HG02885 (cell line): ENCODE data around the gene SAA4.
"Not testable (repeated sequence)": the region's sequence is repeated elsewhere in the genome, so short reads cannot be mapped to it uniquely, and the experiment has no call there.

Experiments
- ATAC-seq: cut with Tn5 transposase; IDR thresholded peaks from one replicate; pipeline ENCODE4 v1.9.1; 2021; ENCODE audit warnings: mild to moderate bottlenecking; ENCODE audit not compliant: unreplicated experiment, poor library complexity

Gene SAA4, protein sequence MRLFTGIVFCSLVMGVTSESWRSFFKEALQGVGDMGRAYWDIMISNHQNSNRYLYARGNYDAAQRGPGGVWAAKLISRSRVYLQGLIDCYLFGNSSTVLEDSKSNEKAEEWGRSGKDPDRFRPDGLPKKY

DNA sequence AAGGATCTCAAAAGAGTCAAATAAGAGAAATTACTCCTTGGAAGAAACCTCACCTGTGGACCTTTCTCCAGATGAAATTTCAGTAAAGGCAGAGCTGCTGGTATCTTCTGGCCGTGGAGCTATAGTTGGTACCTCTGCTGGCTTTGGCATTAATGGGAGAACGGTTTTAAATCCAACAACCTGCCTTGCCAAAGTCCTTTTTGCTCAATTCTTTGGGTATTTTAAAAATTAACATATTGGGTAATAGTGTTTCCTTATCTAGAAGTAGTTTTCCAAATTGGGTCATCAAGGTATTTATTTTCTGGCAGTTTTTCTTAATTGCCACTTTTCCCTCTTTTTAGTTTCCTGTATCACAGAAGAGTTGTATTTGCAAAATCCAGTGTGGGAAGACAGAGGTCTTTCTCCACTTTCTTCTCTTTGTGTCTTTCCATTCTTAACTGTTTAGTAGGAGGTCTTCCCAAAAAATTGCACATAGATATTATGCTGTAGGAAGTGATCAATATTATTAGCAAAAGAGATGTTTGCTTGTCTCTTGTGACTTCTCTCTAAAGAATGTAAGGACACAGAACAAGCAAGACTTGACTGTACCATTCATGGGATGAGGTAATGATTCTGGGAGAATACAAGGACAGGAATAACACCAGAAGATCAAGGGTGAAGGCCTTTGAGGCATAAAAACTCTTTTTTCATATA lies at the start of gene SAA4:
SAA4 (minus strand) TSS at position 139 of the 693 bp plus-strand sequence. CDS start 876 bp downstream, outside the sequence.
- no peak for ATAC-seq

DNA sequence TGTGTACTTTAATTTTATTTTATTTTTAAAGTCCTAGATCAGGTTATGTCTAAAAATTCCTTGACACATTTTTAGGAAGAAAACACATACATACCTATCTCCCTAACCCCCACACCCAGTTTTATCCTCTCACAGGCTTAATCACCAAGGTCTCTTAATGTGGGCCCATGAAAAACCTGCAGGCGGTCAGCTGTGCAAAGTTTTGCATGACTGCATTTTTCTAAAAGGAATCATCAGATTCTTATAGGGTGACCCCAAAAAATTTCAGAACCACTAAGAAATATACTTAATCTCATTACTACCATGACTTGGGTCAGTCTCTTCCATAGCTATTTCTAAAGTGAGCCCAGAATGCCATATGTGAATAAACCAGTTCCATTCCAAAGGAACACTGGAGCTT lies 49.2 kb upstream of the SAA4 start:
- ATAC-seq, result no peak

DNA sequence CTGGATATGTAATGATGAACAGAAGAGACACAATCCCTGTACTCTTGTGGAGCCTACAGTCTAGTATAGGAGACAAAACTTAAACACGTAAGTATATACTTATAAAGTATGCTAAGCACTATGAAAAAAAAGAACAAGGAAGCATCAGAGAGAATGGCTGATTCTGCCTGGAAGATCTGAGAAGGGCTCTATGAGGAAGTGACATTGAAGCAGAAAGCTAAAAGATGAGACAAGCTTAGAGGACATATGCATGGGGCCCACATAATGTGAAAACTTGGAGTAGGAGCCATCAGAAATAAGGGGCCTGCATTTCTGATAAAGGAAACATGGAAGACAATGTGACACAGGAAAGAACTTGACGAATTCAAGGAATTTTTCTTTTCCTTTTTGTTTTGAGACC lies 46.0 kb upstream of the SAA4 start:
- ATAC-seq, result no peak

DNA sequence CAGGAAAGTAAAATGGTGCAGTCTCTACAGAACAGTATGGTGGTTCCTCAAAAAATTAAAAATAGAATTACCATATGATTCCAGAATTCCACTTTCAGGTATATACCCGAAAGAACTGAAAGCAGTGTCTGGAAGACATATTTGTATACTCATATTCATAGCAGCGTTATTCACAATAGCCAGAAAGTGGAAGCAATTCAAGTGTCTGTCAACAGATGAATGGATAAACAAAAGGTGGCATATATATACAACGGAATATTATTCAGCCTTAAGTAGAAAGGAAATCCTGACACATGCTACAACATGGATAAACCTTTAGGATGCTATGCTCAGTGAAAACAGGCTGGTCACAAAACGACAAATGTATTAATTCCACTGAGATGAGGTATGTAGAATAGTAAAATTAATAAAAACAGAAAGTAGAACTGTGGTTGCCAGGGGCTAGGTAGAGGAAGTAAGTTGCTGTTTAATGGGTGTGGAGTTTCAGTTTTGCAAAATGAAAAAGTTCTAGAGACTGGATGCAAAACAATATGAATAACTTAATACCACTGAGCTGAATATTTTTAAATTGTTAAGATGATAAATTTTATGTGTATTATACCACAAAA lies 43.9 kb upstream of the SAA4 start:
- peak; percentile 91 for ATAC-seq

DNA sequence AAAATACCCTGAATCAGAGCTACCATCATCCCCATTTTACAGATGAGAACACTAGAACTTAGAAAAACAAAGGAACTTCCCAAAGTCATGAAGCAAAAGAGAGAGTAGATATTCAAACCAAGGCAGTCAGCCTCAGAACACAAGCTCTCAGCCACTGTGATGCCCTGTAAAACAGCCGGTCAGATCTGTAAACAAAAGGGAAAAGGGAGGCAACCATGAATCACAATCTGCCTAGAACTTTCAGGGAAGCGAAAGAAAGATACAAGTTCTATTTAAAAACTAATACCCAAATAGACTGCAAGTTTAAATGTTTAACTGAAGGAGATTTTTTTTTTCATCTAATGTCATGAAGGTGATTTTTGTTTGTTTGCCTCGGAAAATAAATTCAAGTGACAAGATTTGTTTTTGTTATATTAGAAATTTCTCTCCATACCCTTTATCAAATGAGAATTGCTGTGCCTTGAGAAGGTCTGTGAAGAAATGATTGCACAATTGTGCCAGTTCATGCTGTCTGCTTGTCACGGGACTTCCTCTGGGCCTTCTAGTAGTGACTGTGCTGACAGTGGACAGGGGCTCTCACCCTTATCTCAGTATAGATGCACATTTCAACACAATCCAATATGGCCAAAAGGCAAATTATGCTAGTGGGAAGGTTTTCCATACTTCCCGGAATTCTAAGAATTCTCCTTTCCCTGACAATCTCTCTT lies 41.1 kb upstream of the SAA4 start:
- no peak for ATAC-seq

DNA sequence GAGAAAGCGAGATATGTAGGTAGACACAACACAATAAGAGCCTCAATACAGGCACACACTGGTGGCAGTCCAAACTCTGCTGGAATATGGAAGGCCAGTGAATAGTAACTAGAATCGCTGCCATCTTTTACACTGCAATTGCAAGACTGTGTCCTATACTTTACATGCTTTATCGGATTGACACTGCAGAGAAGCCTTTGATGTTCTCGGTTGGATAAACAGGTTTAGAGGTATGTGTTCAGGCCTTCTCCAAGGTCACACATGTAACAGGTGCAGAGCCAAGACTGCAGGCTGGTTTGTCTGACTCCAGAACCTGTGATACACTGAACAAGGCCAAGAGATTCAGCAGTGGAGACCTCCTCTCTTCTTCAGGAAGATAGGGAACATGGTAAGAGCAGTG lies 34.6 kb upstream of the SAA4 start:
- no peak for ATAC-seq

DNA sequence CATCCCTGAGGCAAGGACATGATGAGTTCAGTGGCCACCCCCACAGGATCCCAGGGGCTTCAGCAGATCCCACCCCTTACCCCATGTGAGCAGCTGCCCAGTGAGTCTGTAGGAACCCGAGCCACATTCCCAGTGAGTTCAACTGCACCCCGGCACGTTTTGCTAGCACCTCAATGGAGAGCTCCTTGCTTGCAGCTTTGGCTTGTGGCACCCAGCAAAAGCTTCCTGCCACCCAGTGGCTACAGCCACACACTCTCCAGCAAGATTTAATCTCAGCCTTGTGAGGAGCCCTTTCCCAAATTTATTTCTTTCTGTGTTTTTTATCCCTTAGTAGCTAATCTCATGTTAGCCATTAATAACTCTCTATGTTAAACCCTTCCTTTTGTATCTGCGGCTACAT lies 33.5 kb upstream of the SAA4 start:
- no peak for ATAC-seq

DNA sequence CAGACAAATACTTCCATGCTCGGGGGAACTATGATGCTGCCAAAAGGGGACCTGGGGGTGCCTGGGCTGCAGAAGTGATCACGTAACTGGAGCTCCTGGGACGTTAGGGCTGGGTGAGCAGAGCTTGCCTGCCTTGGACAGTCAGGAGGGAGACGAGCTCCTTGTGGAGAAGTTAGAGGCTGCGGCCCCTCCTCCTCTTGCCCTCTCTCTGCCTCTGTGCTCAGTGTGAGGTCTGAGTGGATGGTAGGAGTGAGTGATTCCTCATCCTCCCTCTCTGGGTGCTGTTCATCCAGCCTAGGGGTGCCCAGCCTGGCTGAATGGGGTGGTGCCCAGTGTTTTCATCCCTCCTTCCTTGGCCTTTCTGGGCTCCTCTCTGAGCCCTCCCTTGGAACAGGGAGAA lies 32.6 kb upstream of the SAA4 start:
- ATAC-seq, result not testable (repeated sequence)

DNA sequence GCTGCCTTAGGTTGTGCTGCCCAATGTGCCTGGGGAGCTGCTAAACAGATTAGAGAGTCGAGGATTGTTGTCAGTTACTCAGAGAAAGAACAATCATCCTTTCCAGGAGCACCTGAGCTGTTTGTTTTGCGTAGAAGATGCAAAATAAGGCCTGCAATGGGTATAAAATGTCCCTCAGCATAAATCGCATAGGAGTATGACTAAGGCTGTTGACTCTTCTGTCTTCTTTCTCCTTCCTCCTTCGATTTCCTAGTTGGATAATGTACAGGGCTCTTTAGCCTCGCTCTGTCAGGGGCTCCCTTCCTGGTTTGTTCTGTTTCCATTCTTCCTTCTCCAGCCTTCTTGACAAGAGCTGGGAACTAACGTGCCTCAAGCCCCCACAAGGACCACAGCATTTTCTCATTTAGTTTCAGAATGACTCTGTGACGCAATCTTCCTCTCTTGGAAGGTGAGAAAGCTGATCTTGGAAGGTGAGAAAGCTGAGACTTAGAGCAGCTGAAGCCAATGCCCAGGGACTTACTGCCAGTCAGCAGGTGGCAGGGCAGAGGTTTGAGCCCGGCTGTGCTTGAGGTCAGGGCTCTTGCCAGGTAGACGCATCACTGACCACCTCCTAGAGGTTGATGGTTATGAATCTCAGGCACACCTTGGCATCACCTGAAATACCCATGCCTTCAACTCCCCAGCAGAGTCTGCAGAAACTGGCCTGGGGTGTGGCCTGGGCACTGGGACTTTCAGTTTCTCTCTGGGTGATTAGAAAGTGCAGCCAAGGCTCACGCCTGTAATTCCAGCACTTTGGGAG lies 30.9 kb upstream of the SAA4 start:
- ATAC-seq, result peak; percentile 42

DNA sequence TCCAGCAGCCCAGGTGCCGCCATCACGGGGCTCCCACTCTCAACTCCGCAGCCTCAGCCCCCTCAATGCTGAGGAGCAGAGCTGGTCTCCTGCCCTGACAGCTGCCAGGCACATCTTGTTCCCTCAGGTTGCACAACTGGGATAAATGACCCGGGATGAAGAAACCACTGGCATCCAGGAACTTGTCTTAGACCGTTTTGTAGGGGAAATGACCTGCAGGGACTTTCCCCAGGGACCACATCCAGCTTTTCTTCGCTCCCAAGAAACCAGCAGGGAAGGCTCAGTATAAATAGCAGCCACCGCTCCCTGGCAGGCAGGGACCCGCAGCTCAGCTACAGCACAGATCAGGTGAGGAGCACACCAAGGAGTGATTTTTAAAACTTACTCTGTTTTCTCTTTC lies 29.3 kb upstream of the SAA4 start, which contains the start of gene SAA1:
SAA1 (plus strand) TSS at position 316 of the 400 bp plus-strand sequence. CDS start 624 bp downstream, outside the sequence.
- no peak for ATAC-seq

DNA sequence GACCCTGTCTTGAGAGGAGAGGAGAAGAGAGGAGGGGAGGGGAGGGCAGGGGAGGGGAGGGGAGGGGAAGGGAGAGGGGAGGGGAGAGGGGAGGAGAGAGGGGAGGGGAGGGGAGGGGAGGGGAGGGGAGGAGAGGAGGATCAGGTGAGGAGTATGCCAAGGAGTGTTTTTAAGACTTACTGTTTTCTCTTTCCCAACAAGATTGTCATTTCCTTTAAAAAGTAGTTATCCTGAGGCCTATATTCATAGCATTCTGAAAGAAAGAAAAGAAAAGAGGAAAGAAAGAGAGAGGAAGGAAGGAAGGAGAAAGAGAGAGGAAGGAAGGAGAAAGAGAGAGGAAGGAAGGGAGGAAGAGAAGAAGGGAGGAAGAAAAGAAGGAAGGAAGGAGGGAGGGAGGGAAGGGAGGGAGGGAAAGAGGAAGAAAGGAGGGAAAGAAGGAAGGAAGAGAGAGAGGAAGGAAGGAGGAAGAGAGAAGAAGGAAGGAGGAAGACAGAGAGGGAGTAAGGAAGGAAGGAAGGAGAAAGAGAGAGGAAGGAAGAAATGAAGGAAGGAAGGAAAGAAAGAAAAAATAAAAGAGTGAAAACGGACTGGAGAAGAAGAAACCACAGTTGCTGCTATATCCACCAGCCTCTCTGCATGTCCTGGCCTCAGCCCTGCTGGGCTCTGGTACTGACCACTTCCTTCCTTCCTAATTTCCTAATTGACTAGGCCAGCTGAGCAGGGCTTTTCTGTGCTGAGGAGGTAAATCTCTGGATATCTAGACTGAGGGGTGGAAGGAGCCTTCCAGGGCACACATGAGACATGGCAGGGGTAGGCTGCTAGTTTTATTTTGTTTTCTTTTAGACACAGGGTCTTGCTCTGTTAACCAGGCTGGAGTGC lies 28.3 kb upstream of the SAA4 start:
- no peak for ATAC-seq

DNA sequence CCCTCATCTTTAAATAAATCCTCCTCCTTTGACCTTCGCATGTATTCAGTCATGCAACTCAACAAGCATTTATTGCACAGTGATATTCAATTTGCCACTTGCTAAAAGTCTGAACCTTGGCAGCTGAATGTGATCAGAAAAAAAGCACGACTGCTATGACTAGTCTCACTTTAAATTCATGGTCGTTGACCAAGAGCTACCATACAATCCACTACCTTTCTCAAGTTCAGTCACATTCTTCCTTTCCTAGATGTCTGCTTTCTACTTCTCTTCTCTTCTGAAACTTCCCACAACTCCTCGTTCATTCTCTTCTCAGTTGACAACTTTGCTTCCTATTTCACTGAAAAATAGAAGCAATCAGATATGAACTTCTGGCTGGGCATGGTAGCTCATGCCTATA lies 27.4 kb upstream of the SAA4 start:
- ATAC-seq, result peak; percentile 51

DNA sequence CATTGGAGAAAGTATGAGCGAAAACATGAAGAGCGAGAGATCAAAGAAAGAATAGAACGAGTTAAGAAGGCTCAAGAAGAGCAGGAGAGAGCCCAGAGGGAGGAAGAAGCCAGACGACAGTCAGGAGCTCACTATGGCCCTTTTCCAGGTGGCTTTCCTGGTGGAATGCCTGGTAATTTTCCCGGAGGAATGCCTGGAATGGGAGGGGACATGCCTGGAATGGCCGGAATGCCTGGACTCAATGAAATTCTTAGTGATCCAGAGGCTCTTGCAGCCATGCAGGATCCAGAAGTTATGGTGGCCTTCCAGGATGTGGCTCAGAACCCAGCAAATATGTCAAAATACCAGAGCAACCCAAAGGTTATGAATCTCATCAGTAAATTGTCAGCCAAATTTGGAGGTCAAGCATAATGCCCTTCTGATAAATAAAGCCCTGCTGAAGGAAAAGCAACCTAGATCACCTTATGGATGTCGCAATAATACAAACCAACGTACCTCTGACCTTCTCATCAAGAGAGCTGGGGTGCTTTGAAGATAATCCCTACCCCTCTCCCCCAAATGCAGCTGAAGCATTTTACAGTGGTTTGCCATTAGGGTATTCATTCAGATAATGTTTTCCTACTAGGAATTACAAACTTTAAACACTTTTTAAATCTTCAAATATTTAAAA lies 26.2 kb upstream of the SAA4 start:
- ATAC-seq, result not testable (repeated sequence)

DNA sequence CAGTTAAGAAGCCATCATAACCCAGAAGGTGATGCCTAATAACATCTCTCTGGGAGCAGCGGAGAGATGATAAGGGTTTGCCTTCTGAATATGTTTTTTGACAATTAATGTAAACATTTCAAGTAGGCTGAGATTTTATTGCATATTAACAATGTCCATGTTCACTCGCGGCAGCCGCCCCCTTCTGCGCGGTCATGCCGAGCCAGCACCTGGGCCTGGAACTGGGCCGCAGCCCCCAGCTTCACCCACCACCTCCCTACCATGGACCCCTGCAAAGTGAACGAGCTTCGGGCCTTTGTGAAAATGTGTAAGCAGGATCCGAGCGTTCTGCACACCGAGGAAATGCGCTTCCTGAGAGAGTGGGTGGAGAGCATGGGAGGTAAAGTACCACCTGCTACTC lies 25.1 kb upstream of the SAA4 start:
- no peak for ATAC-seq

DNA sequence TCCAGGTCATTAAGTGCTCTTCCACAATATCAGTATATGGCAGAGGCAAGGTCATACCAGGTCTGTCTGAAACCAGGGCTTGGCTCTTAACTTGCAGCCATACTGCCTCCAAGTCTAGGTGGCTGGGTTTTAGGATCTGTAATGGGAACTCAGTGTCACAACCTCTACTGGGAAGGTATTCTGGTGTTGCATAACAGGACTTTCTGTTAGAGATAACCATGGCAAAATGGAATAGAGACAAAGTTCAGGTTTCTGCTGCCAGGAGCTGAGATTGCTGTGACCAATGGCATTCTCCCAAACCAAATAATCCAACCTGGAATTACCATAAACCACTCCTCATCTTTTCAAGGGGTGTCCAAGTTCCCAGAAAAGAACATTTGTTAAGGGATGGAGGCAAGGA lies 22.7 kb upstream of the SAA4 start:
- no peak for ATAC-seq

DNA sequence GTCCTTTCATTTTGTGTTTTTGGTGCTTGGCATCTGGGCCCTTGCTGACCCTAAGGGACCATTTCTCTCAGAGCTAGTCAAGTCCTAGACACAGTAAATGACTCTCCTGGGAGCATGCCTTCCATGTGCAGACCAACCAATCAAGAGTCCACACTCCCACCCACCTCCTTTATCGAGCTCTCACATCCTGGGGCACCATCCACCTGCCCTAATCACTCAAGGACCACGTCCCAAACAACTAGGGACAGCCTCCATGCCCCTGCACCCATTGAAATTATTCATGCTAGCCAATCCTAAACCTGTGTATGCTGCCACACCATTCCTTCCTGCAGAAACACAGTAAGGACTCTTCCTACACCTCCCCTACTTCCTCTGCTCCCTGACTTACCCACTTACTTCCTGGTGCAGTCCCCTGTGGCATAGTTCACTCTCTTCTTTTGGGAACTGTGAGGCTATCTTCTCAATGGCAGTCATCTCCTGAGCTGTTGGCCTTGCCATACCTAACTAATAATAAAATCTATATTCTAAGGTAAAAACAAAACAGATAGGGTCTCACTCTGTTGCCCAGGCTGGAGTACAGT lies 18.3 kb upstream of the SAA4 start:
- ATAC-seq, result no peak

DNA sequence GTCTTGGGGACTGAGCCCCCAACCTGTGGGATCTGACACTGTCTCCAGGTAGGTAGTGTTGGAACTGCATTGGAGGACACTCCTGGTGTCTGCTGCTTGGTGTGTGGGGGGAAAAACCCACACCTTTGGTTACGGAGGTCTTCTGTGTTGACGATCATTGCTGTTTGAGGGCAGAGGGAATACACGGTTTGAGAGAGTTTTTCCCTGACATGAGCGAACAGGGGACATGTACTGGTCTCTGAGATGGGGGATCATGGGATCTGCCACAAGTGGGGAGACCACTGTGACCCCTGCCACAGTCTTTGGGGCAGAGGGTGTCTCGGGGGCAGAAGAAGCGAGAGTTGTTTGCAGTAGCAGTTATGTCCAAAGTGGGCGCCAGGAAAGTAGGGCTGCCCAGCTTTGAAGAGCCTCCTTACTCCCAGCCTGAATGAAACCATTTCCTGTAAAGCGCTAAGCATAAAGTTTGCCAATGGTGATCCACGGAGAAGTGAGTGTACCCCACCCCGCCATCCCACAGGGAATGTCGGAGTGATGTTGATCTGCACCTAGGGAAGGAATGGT lies 17.3 kb upstream of the SAA4 start:
- ATAC-seq, result no peak

DNA sequence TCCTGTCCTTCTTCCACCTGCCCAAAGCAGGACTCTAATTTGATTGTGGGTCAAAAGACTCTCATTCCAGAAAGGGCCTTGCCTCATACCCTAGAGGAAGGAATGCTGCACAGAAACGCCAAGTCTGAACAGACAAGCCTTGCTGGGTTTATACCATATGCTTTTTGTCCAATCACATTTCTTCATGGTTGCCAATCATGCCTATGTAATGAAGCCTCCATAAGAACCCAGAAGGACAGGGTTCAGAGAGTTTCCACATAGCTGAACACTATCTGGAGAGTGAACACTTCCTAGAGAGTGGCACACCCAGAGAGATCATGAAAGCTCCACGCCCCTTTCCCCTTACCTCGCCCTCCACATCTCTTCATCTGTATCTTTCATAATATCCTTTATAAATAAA lies 16.6 kb upstream of the SAA4 start:
- no peak for ATAC-seq
